GM18873 (cell line): Measurements from ENCODE around the gene FAAH2.
"Not testable (repeated sequence)": the region's sequence is repeated elsewhere in the genome, so short reads cannot be mapped to it uniquely, and the experiment has no call there.

Experiments used
- ATAC-seq: cut with Tn5 transposase; IDR thresholded peaks from one replicate; pipeline ENCODE4 v1.9.1; 2021; ENCODE audit warnings: mild to moderate bottlenecking, moderate library complexity, moderate number of reproducible peaks; ENCODE audit not compliant: unreplicated experiment, low FRiP score

The FAAH2 gene

GRCh38 chrX:57286507-57287251 is at the start of gene FAAH2:
FAAH2 (plus strand) TSS chrX:57286706; CDS start chrX:57286826, 120 bp downstream.
- peak; percentile 85 for ATAC-seq

- no peak for ATAC-seq
Observed at GRCh38 chrX:57241967-57242366, 44.5 kb upstream of the FAAH2 start.

- ATAC-seq = no peak
Observed at GRCh38 chrX:57251965-57252364, 34.5 kb upstream of the FAAH2 start.

- ATAC-seq = no peak
Observed at GRCh38 chrX:57265126-57265525, 21.4 kb upstream of the FAAH2 start.

- ATAC-seq = no peak
Observed at GRCh38 chrX:57266275-57266674, 20.2 kb upstream of the FAAH2 start.

GRCh38 chrX:57266871-57267270 is 19.6 kb upstream of the FAAH2 start:
- no peak for ATAC-seq

GRCh38 chrX:57267308-57267707 is 19.2 kb upstream of the FAAH2 start:
- ATAC-seq = no peak

- no peak for ATAC-seq
Observed at GRCh38 chrX:57270980-57271379, 15.5 kb upstream of the FAAH2 start.

GRCh38 chrX:57282568-57282967 is 3.9 kb upstream of the FAAH2 start:
- ATAC-seq = no peak

GRCh38 chrX:57285001-57285400 is 1.5 kb upstream of the FAAH2 start:
- ATAC-seq = no peak

- no peak for ATAC-seq
Observed at GRCh38 chrX:57289089-57289488, 2.6 kb downstream of the FAAH2 start.

- ATAC-seq = no peak
Observed at GRCh38 chrX:57294961-57295360, 8.5 kb downstream of the FAAH2 start.

GRCh38 chrX:57295679-57296078 is 9.2 kb downstream of the FAAH2 start:
- ATAC-seq = not testable (repeated sequence)

- no peak for ATAC-seq
Observed at GRCh38 chrX:57313583-57314215, 27.2 kb downstream of the FAAH2 start.

- ATAC-seq = no peak
Observed at GRCh38 chrX:57329008-57329407, 42.5 kb downstream of the FAAH2 start.

GRCh38 chrX:57335790-57336189 is 49.3 kb downstream of the FAAH2 start:
- not testable (repeated sequence) for ATAC-seq

- no peak for ATAC-seq
Observed at GRCh38 chrX:57353472-57354132, 67.1 kb downstream of the FAAH2 start.

- no peak for ATAC-seq
Observed at GRCh38 chrX:57364145-57364544, 77.6 kb downstream of the FAAH2 start.

GRCh38 chrX:57366430-57366829 is 79.9 kb downstream of the FAAH2 start:
- no peak for ATAC-seq

- no peak for ATAC-seq
Observed at GRCh38 chrX:57367649-57368048, 81.1 kb downstream of the FAAH2 start.

- no peak for ATAC-seq
Observed at GRCh38 chrX:57368158-57368557, 81.7 kb downstream of the FAAH2 start.

GRCh38 chrX:57379296-57379695 is 92.8 kb downstream of the FAAH2 start:
- no peak for ATAC-seq
